ENCODE results near the gene KCTD3.

- TF ChIP-seq POLR2A (IDR thresholded peaks at IDR 0.05): no peak
- TF ChIP-seq CTCF (IDR thresholded peaks at IDR 0.05): no peak
These were observed 38.9 kb downstream of the KCTD3 start for GRCh38 chr1:215606036-215606435.
